ENCODE results near the gene SOX6. TPM values are rescaled to one million over a fixed set of nuclear protein-coding genes. Genes with fewer than 3 reads are reported as not detected.

The SOX6 gene
- total RNA-seq, 2 experiments from 2014 or later, result 0.20 TPM; not detected in 1

DNA sequence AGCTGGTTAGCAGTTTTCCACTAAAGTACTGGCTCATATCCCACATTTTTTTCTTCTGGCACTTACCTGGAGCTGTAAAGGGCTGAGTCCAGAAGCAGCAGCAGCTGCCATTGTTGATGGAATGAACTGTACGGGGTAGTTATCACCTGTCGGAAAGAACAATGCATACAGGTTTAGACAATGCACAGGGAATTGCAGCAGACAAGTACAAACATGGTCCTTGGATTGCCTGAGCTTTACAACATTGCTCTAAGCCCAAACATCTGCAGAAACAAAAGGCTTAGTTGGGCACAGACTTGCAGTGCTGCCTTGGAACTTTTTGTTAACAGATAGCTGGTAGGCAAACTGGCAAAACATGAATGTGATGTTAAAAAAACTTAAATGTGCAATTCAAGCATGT is 258.8 kb downstream of the SOX6 start:
- no peaks in the 10 kb centered on the region for H3K36me3 Mint-ChIP-seq (ENCODE audit: low read depth)
- Histone ChIP-seq H3K4me3 (ENCODE audit: low read length) (no peak overlapping the region), H3K9me3 (ENCODE audit: control insufficient read depth in 1 of 2, insufficient read depth in 1 of 2, low read length in 2 of 2) (no peaks in the 10 kb centered on the region), H3K27me3 (ENCODE audit: control insufficient read depth in 1 of 2, insufficient read depth in 2 of 2, low read length in 2 of 2) (no peaks in the 10 kb centered on the region), H3K36me3 (ENCODE audit: insufficient read depth, low read length) (no peaks in the 10 kb centered on the region), H3K4me1 (ENCODE audit: insufficient read depth, low read length) (no peaks in the 10 kb centered on the region), H3K27ac (ENCODE audit: low read depth in 1 of 2, low read length in 2 of 2) (no peak overlapping the region)
- no peak overlapping the region for H3K4me3 Mint-ChIP-seq
- TF ChIP-seq, protein P1, sequence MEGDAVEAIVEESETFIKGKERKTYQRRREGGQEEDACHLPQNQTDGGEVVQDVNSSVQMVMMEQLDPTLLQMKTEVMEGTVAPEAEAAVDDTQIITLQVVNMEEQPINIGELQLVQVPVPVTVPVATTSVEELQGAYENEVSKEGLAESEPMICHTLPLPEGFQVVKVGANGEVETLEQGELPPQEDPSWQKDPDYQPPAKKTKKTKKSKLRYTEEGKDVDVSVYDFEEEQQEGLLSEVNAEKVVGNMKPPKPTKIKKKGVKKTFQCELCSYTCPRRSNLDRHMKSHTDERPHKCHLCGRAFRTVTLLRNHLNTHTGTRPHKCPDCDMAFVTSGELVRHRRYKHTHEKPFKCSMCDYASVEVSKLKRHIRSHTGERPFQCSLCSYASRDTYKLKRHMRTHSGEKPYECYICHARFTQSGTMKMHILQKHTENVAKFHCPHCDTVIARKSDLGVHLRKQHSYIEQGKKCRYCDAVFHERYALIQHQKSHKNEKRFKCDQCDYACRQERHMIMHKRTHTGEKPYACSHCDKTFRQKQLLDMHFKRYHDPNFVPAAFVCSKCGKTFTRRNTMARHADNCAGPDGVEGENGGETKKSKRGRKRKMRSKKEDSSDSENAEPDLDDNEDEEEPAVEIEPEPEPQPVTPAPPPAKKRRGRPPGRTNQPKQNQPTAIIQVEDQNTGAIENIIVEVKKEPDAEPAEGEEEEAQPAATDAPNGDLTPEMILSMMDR (IDR thresholded peaks at IDR 0.05), result no peak
- no peaks in the 10 kb centered on the region for H3K27me3 Mint-ChIP-seq
- no peak overlapping the region for H3K27ac Mint-ChIP-seq
- no peaks in the 10 kb centered on the region for H3K4me1 Mint-ChIP-seq (ENCODE audit: low read depth)
- POLR2A ChIA-PET, result no interaction called here
- peaks cover 7% of the 10 kb centered on the region for H3K9me3 Mint-ChIP-seq
- intact Hi-C loops (cut with DNase I, micrococcal nuclease), result no loop called here
- CTCF ChIA-PET, result no interaction called here
- ATAC-seq (ENCODE audit: poor library complexity) (no peak), DNase-seq (no peak)

DNA sequence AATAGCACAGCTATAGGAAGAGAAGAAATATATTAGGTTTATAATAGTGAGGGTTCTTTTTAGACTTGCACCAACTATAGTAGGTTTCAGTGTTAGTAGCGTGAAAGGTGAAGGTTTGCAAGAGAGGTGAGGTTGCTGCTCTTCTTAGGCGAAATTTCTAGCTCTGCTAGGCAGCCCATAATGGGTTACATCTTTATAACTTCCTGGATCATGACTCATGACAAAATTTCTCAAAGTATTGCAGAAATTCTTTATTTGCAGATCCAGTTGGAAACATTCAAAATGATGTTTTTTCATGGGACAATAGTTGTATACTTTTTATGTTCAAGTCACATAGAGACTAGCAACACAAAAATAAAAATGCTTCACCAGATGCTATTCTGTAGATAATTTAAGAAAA is 260.0 kb downstream of the SOX6 start:
- no peak overlapping the region for H3K27ac ChIP-seq (ENCODE audit: low read depth in 1 of 2, low read length in 2 of 2)
- H3K4me1 ChIP-seq (ENCODE audit: insufficient read depth, low read length), result no peaks in the 10 kb centered on the region
- H3K27me3 ChIP-seq (ENCODE audit: control insufficient read depth in 1 of 2, insufficient read depth in 2 of 2, low read length in 2 of 2), result no peaks in the 10 kb centered on the region
- Mint-ChIP-seq H3K36me3 (ENCODE audit: low read depth) (no peaks in the 10 kb centered on the region), H3K4me3 (no peak overlapping the region), H3K27ac (no peak overlapping the region), H3K4me1 (ENCODE audit: low read depth) (no peaks in the 10 kb centered on the region), H3K9me3 (peaks cover 5% of the 10 kb centered on the region), H3K27me3 (no peaks in the 10 kb centered on the region)
- H3K36me3 ChIP-seq (ENCODE audit: insufficient read depth, low read length), result no peaks in the 10 kb centered on the region
- ChIA-PET POLR2A (no interaction called here), CTCF (no interaction called here)
- H3K9me3 ChIP-seq (ENCODE audit: control insufficient read depth in 1 of 2, insufficient read depth in 1 of 2, low read length in 2 of 2), result no peaks in the 10 kb centered on the region
- no peak for ATAC-seq (ENCODE audit: poor library complexity)
- TF ChIP-seq, protein P1 (IDR thresholded peaks at IDR 0.05), result no peak
- H3K4me3 ChIP-seq (ENCODE audit: low read length), result no peak overlapping the region
- DNase-seq, result no peak
- intact Hi-C loops (cut with DNase I, micrococcal nuclease), result no loop called here

DNA sequence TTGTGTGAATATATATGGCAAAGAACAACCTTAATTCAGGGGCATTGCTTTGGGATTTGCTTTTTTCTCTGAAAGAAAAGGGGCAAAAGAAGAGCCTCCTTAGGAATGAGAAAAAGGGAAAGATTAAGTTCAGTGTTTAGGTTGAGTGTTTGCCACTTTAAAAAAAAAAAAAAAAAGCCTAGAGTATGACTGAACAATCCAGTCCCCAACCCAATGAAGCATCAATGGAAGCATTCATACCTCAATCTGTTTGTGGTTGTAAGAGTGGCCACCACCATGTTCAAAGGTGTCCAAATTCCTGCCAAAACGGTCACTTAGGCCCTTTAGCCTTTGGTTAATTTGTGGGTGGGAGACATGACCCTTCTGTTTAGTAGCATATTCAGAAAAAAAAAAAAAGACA is 260.6 kb downstream of the SOX6 start:
- Mint-ChIP-seq H3K27me3 (no peaks in the 10 kb centered on the region), H3K27ac (no peak overlapping the region), H3K4me3 (no peak overlapping the region), H3K36me3 (ENCODE audit: low read depth) (no peaks in the 10 kb centered on the region), H3K9me3 (peaks cover 2% of the 10 kb centered on the region), H3K4me1 (ENCODE audit: low read depth) (no peaks in the 10 kb centered on the region)
- Histone ChIP-seq H3K9me3 (ENCODE audit: control insufficient read depth in 1 of 2, insufficient read depth in 1 of 2, low read length in 2 of 2) (no peaks in the 10 kb centered on the region), H3K27me3 (ENCODE audit: control insufficient read depth in 1 of 2, insufficient read depth in 2 of 2, low read length in 2 of 2) (no peaks in the 10 kb centered on the region), H3K27ac (ENCODE audit: low read depth in 1 of 2, low read length in 2 of 2) (no peak overlapping the region), H3K36me3 (ENCODE audit: insufficient read depth, low read length) (no peaks in the 10 kb centered on the region), H3K4me3 (ENCODE audit: low read length) (no peak overlapping the region), H3K4me1 (ENCODE audit: insufficient read depth, low read length) (no peaks in the 10 kb centered on the region)
- ChIA-PET CTCF (no interaction called here), POLR2A (no interaction called here)
- TF ChIP-seq, protein P1 (IDR thresholded peaks at IDR 0.05), result no peak
- intact Hi-C loops (cut with DNase I, micrococcal nuclease), result no loop called here
- ATAC-seq (ENCODE audit: poor library complexity) (no peak), DNase-seq (no peak)
